Glutamatergic neuron (in vitro differentiated cells): ENCODE data around the gene OXTR. TPM values are rescaled to one million over a fixed set of nuclear protein-coding genes. Genes with fewer than 3 reads are reported as not detected.

Experiments used
- DNase-seq: peaks from one replicate; pipeline ENCODE4 v3.0.0; 2022
- H3K27ac Mint-ChIP-seq: one replicate; pipeline ENCODE4 v1.8.0; 2020; ENCODE audit warnings: mild to moderate bottlenecking, mixed read lengths, inconsistent platforms; ENCODE audit not compliant: unreplicated experiment
- H3K27me3 Mint-ChIP-seq: one replicate; pipeline ENCODE4 v1.8.0; 2020; ENCODE audit warnings: mild to moderate bottlenecking, moderate library complexity, mixed read lengths, inconsistent platforms; ENCODE audit not compliant: unreplicated experiment
- H3K36me3 Mint-ChIP-seq: one replicate; pipeline ENCODE4 v1.8.0; 2020; ENCODE audit warnings: mild to moderate bottlenecking, mixed read lengths, inconsistent platforms; ENCODE audit not compliant: unreplicated experiment
- H3K4me1 Mint-ChIP-seq: one replicate; pipeline ENCODE4 v1.8.0; 2020; ENCODE audit warnings: mild to moderate bottlenecking, low read depth, mixed read lengths, inconsistent platforms; ENCODE audit not compliant: unreplicated experiment
- H3K4me3 Mint-ChIP-seq: one replicate; pipeline ENCODE4 v1.8.0; 2020; ENCODE audit warnings: mild to moderate bottlenecking, mixed read lengths, inconsistent platforms; ENCODE audit not compliant: unreplicated experiment
- H3K9me3 Mint-ChIP-seq: one replicate; pipeline ENCODE4 v1.8.0; 2020; ENCODE audit warnings: mild to moderate bottlenecking, moderate library complexity, mixed read lengths, inconsistent platforms; ENCODE audit not compliant: unreplicated experiment
- CTCF ChIP-seq: fragments of 200-600 bp; sonication (generic); IDR thresholded peaks from one replicate; pipeline ENCODE4 v1.5.0; 2021; ENCODE audit not compliant: partially characterized antibody, unreplicated experiment
- total RNA-seq: library from RNA; stranded (reverse); fragmentation: NEBNext Ultra II Directional; extraction: Animal tissue kit (Norgen Biotek cat#: 25700); gene quantifications from one replicate; pipeline ENCODE4 v1.2.1, GENCODE V29; 2021; ENCODE audit not compliant: unreplicated experiment

OXTR gene
- total RNA-seq, 1 donor from 2014 or later, result 4.0 TPM

DNA sequence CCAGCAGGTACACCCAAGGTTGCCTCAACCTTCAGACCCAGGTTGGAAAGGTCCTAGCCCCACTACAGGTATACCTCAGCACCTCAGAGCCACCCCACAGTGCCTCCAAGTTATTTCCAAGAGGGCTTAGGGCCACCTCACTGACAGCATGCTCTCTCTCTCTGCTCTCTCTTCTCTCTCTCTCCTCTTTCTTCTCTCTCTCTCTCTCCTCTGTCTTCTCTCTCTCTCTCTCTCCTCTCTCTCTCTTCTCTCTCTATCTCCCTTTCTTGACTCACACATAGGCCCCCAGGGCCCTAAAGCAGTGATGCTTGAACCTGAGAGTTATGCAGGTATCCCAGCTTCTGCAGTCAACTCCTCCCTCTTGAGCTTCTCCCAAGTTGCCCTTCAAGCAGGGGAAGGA lies 31.6 kb downstream of the OXTR start:
- Mint-ChIP-seq H3K4me3 (no peak overlapping the region), H3K27ac (no peak overlapping the region), H3K4me1 (peaks cover 22% of the 10 kb centered on the region), H3K36me3 (no peaks in the 10 kb centered on the region), H3K27me3 (peaks cover 2% of the 10 kb centered on the region), H3K9me3 (peaks cover 3% of the 10 kb centered on the region)
- TF ChIP-seq CTCF, result no peak
- no peak for DNase-seq

DNA sequence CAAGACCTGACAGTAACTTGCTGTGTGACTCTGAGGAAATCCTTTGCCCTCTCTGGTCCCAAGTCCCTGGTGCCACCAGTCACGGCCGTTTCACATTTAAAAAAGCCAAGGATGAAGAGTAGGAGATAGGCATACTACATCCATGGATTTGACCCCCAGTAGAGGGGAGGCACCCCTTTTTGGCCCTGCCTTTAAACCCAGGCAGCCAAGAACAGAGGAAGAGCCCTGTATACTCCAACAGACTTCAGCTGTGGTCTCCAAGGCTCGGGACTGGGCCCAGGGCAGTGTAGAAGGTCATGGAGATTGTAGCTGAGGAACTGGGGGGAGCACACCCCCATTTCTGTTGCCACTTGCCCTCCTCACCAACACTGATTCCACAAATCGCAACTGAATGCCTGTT lies 32.1 kb downstream of the OXTR start:
- TF ChIP-seq CTCF, result no peak
- Mint-ChIP-seq H3K4me1 (peaks cover 20% of the 10 kb centered on the region), H3K36me3 (no peaks in the 10 kb centered on the region), H3K27ac (no peak overlapping the region), H3K4me3 (no peak overlapping the region), H3K27me3 (peaks cover 2% of the 10 kb centered on the region), H3K9me3 (peaks cover 1% of the 10 kb centered on the region)
- no peak for DNase-seq

- TF ChIP-seq CTCF, result no peak
- Mint-ChIP-seq H3K27ac (no peak overlapping the region), H3K27me3 (peaks cover 2% of the 10 kb centered on the region), H3K36me3 (no peaks in the 10 kb centered on the region), H3K4me1 (peaks cover 12% of the 10 kb centered on the region), H3K4me3 (no peak overlapping the region), H3K9me3 (no peaks in the 10 kb centered on the region)
- no peak for DNase-seq
Observed at GRCh38 chr3:8736436-8736835, 33.0 kb downstream of the OXTR start.

- no peak overlapping the region for H3K27ac Mint-ChIP-seq
- H3K9me3 Mint-ChIP-seq, result no peaks in the 10 kb centered on the region
- no peak for TF ChIP-seq CTCF
- H3K4me1 Mint-ChIP-seq, result peaks cover 7% of the 10 kb centered on the region
- no peak for DNase-seq
- no peaks in the 10 kb centered on the region for H3K27me3 Mint-ChIP-seq
- no peak overlapping the region for H3K4me3 Mint-ChIP-seq
- no peaks in the 10 kb centered on the region for H3K36me3 Mint-ChIP-seq
Observed at GRCh38 chr3:8734908-8735307, 34.5 kb downstream of the OXTR start.

DNA sequence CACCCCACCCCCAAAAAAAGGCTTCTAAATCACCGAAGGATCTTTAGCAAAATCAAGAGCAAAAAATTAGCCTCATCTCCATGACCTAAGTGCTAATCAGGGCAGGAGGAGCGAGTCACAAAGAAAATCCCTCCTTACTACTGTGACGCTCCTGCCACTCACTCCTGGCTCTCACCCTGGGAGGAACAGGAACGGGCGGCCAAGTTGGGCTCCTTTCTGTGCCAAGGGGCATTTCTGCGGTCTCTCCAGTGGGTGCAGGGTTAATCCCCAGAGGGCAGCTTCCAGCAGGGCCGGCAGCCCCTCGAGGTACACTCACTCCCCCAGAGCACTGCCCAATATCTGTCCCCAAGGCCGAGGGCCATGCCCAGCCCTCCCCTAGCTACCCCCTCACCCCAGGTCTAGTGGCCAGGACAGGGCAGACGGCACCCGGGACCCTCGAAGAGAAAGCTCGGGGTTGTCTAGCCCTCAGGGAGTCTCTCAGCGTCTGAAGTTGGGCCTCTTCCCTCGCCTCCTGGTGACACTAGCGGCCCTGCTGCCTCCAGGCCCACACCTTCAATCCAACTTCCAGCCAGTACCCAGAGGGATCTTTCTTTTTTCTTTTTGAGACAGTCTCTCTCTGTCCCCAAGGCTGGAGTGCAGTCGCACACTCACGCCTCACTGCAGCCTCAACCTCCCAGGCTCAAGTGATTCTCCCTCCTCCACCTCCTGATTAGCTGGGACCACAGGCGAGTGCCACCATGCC lies 35.1 kb downstream of the OXTR start:
- H3K27ac Mint-ChIP-seq, result no peak overlapping the region
- H3K36me3 Mint-ChIP-seq, result no peaks in the 10 kb centered on the region
- no peaks in the 10 kb centered on the region for H3K9me3 Mint-ChIP-seq
- no peak overlapping the region for H3K4me3 Mint-ChIP-seq
- no peak for DNase-seq
- H3K4me1 Mint-ChIP-seq, result peaks cover 7% of the 10 kb centered on the region
- H3K27me3 Mint-ChIP-seq, result no peaks in the 10 kb centered on the region
- no peak for TF ChIP-seq CTCF
